Measurements from ENCODE around the gene DCAF10. TPM values are rescaled to one million over a fixed set of nuclear protein-coding genes. Genes with fewer than 3 reads are reported as not detected.

The DCAF10 gene
- total and polyA plus RNA-seq, 2 of the 13 experiments (the other 11 are each of a cell fraction or from before 2014, with no cell fraction given): 9.2 to 20.3 TPM

GRCh38 chr9:37903647-37904444 is 103.2 kb downstream of the DCAF10 start, which contains the start of gene SLC25A51 (continued):
- TF ChIP-seq ZNF639 (CRISPR knock-in tag; conservative IDR thresholded peaks at IDR 0.05) (peak; percentile 65), ARHGAP35 (CRISPR knock-in tag; IDR thresholded peaks at IDR 0.05; ENCODE audit: borderline replicate concordance) (no peak), ZSCAN20 (CRISPR knock-in tag; IDR thresholded peaks at IDR 0.05; ENCODE audit: borderline replicate concordance) (peak; percentile 14; the same call in 1 of the 2 replicates), KLF6 (CRISPR knock-in tag; IDR thresholded peaks at IDR 0.05) (peak; percentile 39; the same call in 1 of the 2 replicates), FIP1L1 (IDR thresholded peaks at IDR 0.05; ENCODE audit: borderline replicate concordance, insufficient read depth, low read depth, low read length) (0 out of 2 replicates have a peak, but pooled peaks have one; percentile 89), RBM39 (IDR thresholded peaks at IDR 0.05; ENCODE audit: low read depth, low read length, poor library complexity, severe bottlenecking) (no peak), RFX3 (CRISPR knock-in tag; IDR thresholded peaks at IDR 0.05) (no peak), ZFP36L2 (CRISPR knock-in tag; IDR thresholded peaks at IDR 0.05) (no peak), WIZ (CRISPR knock-in tag; IDR thresholded peaks at IDR 0.05) (0 out of 2 replicates have a peak, but pooled peaks have one; percentile 28), HNRNPK (IDR thresholded peaks at IDR 0.05; ENCODE audit: low read depth, low read length, poor library complexity, severe bottlenecking) (peak; percentile 92), MAZ (IDR thresholded peaks at IDR 0.05; ENCODE audit: borderline replicate concordance, low read depth, low read length) (peak; percentile 43; the same call in 1 of the 2 replicates), MAZ (CRISPR knock-in tag; IDR thresholded peaks at IDR 0.05; ENCODE audit: low read depth) (peak; percentile 91; the same call in 1 of the 2 replicates), NR2F6 (IDR thresholded peaks at IDR 0.05) (no peak), NR2F6 (CRISPR knock-in tag; IDR thresholded peaks at IDR 0.05) (peak; percentile 76; the same call in 1 of the 2 replicates), PAX8 (CRISPR knock-in tag; IDR thresholded peaks at IDR 0.05; ENCODE audit: borderline replicate concordance) (no peak; the same call in 1 of the 2 replicates), ISL2 (CRISPR knock-in tag; IDR thresholded peaks at IDR 0.05) (peak; percentile 66), ATAD3A (CRISPR knock-in tag; IDR thresholded peaks at IDR 0.05) (no peak), ZSCAN5A (CRISPR knock-in tag; IDR thresholded peaks at IDR 0.05; ENCODE audit: borderline replicate concordance) (peak; percentile 96), POLR2A (IDR thresholded peaks at IDR 0.05; ENCODE audit: insufficient read depth in 1 of 2, low read depth in 2 of 2, low read length in 2 of 2) (peak; percentile 25 to 71; a peak in 3 of 4 replicates), MYNN (CRISPR knock-in tag; IDR thresholded peaks at IDR 0.05; ENCODE audit: low read depth) (no peak), ISX (CRISPR knock-in tag; conservative IDR thresholded peaks at IDR 0.05) (no peak), MAFK (conservative IDR thresholded peaks at IDR 0.05 in 1 of 2, IDR thresholded peaks at IDR 0.05 in 1 of 2; ENCODE audit: low read length in 2 of 2) (no peak), TFDP1 (CRISPR knock-in tag; IDR thresholded peaks at IDR 0.05; ENCODE audit: borderline replicate concordance) (peak; percentile 86), IKZF4 (CRISPR knock-in tag; IDR thresholded peaks at IDR 0.05; ENCODE audit: borderline replicate concordance, low read depth, not compliant biosample characterization) (peak; percentile 47)

Measured in HepG2 (cell line).